SW480 (cell line): ENCODE data around the gene MACROD2.
A peak's percentile ranks its signal among the peaks of the same experiment; 100 is the strongest.

Experiments
- DNase-seq: peaks from one replicate; pipeline ENCODE4 v3.0.0-alpha.2; 2016; ENCODE audit warnings: low spot score

The MACROD2 gene

DNA sequence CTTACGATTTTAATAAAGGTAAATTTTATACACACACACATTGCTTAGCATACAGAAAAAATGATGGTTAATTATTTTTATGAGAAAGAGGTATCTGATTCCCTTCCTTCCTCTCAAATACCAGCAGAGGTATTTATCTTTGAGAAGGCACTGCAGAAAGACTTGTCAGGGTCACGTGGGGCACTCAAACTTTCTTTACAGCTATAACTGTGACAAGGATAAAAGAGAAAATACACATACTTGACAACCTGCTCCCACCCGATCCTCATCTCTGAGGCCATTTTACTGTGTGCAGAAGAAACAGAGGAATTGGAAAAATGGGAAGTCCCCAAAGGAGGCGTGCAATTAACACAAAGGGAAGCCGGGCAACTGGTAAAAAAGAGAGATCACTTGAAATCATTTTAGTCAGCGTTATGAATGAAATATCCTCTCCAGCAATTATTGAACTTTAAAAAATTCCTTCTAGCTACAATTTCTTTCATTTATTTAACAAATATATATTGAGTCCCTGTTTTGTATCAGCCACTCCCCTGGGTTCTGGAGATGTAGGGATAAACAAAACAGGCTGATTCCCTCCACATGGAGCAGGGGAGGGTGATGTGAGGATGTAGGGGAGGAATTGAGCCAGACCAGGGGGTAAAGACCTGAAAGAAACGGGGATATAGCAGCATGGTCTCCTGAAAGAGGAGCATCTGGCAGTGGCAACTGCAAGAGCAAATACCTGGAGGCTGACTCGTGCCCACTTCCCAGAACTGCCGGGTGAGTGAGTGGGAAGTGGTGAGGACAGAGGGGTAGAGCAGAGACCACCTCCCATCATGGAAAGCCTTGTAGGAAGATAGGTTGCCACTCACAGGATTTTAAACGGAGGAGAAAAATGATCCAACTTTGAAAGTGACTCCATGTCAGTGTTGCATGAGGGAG, 2067.6 kb downstream of the MACROD2 start:
- no peak for DNase-seq

DNA sequence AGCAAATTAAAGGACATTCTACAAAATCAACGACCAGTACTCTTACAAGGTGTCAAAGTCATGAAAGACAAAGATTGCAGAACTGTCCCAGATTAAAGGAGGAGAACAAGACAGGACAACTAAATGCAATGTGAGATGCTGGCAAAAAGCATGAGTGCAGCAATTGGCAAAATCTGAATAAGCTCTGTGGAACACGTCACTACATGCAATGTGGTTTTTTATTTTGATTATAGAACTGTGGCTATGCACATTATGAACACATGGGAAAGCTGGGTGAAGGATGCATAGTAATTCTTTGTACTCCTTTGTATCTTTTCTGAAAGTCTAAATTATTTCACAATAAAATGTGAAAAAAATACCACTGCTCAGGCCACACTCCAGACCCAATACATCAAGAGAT, 2068.6 kb downstream of the MACROD2 start:
- no peak for DNase-seq

DNA sequence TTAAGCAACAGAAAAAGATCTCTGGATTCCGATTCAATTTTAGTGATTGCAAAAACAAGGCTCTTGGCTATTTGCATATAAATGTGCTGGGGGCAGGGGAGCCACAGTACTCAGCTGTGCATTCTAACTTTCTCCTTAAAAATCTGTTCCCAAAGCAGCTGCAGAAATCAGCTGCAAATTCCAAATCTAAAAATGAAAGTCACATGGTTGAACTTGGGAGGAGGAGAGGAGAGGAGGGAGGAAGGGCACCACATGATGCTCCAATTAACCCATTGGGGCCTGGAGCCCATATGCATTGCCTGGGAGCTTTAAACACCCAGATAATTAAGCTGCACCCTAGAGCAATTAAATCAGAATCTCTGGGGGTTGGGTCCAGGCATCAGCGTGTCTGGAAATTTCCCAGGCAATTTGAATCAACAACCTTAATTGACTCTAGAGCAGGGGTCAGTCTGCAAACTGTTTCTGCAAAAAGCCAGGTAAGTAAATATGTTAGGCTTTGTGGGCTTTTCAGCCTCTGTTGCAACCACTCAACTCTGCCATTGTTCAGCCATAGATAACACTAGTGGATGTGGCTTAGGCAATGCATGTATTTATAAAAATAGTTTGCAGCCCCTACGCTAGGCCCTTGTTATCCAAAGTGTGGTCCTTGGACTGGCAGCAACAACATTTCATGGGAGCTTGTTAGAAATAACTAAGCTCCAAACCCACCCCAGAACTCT, 2069.8 kb downstream of the MACROD2 start:
- DNase-seq = no peak

DNA sequence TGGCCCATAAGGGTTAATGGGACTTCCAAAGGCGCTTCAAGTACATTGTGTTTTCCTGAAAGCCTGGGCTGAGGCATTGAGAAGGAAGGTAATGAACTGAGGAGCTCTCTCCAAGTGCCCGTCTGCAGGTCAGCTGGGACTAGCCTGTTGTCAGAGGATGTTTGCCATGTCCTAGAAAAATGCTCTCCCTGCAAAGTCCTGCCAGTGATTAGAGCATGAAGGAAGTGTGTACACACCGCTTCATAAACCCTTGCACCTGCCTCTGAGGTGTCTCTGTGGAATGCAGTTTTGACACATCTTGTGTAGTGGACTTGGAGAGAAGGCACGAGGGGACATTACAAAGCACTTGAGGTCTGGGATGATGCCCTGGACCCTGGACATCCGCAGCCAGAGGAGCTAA, 2071.3 kb downstream of the MACROD2 start:
- DNase-seq = no peak

DNA sequence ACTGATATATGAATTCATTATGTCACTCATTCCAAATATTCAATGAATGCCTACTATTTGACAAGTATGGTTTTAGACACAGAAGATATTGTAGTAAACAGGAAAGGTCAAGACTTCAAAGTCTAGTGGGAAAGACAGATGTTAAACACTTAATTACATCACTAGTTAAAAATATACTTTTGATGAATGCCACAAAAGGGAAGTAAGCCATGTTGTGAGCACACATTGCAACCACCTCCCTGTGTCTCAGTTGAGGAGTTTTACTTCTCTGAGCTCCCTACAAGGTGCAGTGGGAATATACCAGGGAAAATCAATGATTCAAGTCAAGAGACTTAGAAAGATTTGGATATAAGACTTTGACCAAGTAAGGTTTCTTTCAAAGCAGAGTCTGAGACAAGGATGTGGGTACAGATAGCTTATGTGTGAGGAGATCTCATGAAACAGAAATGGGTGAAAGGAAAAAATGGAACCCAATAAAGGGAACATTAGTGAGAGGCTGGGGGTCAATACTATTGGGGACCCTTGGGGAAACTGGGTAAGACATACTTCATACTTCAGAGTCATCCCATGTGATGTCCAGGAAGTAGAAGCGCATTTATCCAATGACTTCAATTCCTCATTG, 2074.2 kb downstream of the MACROD2 start:
- DNase-seq = no peak

DNA sequence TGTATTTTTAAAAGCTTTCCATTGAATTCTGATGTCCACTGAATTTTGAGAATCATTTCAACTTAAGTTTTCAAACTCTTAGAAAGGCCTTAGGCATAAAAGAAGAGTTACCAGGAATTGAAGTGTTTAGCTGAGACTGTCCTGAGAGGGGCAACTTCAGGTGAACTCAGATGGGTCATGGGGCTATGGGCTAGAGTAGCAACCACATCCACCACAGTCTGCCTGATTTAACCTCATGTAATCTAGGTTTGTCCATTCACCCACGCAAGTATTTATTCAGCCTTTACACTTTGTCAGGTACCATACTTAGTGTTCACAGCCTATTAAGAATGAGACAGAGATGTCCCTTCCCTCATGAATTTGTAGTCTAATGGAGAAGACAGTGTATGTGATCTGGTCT, 2076.9 kb downstream of the MACROD2 start:
- DNase-seq = no peak

DNA sequence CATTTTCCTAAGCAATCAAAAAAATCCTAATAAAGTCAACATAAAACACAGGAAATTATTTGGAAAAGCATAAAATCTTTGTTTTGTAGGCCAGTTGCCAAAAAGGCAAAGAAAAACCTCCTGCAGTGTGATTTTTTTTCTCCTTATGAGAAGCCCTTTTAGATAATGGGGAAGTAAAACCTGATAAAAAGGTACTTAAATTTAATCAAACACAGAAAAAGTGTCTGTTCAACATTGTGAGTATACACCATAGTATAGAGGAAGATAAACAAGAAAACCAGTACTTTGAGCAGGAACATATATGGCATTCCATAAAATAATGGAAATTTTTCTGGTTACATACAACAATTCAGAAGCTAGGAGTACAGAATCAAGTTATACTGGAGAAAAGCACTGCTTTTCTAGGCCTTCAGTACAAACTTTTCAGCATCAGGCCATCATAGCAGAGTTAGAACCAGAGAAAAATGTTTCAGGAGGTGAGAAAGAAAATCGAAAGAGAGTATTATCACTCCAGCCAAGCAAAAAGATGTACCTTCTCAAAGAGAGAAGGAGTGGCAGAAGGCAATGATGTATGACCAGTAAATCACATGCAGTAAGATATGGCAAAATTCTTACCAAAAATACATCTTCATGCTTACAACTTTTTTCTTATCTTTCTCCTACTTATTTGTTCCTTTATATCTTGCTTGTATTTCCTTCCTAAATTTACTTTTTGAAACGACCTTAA, 2083.0 kb downstream of the MACROD2 start:
- no peak for DNase-seq

DNA sequence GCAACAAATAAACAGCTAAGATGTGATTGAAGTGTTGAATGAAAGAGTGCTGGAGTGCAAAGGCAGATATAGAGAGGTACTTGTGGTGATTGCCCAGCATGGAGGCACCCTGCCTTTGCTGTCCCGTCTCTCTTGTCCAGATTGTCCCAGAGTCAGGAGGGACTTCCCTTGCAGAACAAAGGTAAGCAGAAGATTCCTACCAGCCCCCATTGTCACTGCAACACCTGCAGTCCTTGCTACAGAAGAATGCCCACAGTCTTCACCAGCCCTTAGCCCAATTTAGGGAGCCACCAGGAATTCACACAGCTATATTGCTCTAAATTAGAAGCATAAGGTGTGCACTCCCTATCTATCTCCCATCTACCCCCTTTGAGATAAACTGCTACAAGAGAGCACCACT, 2086.1 kb downstream of the MACROD2 start:
- DNase-seq = no peak

DNA sequence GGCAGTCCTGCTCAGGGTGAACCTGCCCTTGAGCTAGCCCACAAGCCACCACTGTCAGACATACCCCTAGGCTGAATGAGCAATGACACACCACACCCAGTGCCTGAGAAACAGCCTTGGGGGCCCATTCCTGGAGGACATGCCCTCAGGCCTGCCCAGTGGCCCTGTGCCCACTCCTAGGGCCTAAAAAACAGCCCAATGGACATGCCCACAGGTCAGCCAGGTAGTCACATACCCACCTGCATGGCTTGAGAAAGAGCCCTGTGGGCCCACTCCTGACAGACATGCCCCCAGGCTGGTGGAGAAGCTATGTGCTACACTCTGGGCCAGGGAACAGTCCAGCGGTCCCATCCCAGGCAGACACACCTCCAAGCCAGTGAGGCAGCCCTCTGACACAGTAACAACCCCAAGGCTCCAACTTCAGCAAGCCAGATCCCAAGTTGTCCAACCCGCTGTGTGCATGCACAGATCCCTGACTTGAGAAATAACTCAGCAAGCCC, 2086.8 kb downstream of the MACROD2 start:
- no peak for DNase-seq

DNA sequence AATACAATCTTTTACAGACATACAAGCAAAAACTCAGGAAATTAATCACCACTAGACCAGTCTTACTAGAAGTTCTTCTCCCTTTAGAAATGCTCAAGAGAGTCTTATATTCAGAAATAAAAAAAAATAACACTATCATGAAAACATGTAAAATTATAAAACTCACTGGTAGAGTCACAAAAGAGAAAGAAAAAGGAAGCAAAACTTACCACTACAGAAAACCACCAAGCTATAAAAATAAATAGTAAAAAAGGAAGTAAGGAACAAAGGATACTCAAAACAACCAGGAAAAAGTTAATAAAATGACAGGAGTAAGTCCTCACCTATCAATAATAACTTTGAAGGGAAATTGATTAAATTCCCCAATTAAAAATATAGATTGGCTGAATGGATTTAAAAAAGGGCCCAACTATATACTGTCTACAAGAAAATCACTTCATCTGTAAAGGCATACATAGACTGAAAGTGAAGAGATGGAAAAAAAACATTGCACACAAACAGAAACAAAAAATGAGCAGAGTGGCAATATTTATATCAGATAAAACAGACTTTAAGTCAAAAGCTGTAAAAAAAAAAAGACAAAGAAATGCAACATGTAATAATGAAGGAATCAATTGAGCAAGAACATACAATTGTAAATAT, 2088.4 kb downstream of the MACROD2 start:
- DNase-seq = no peak

DNA sequence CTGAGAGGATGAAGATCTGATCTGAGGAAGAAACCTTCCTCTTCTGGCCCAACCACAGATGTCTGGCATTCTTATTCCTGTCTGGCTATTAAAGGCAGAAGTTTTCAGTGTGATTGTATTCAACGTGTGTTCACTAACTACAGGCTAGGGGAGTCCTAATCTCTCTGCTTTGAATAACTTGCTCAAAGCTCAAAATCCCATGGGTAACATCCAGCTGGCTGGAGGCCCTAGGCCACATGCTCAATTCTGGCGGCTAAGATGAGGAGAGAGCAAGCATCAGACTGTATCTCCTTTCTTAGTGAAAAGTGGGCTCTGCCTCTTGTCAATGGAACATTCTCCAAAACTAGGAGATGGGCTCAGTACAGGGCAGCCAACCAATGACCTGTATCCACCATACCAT, 2099.9 kb downstream of the MACROD2 start:
- DNase-seq = no peak

DNA sequence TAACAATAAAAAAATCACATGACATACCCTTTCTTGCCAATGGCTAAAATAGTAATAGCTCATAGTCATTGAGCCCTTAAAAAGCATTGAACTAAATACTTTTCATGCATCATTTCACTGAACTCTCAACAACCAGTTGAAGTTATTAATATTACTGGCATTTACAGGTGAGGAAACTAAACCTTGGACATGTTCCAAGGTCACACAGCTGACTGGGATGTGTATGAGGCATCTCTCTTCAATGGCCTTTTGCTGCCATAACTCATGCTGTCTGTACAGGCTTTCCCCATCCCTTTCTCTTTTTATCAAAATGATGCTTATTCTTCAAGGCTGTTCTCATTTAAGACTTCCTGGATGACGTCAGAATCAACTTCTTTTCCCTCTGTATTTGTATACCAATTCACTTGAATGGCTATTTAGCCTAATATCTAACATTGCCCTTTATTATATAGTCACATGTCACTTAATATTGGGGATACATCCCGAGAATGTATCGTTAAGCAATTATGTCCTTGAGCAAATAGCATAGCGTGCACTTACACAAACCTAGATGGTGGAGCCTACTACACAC, 2101.5 kb downstream of the MACROD2 start:
- no peak for DNase-seq

DNA sequence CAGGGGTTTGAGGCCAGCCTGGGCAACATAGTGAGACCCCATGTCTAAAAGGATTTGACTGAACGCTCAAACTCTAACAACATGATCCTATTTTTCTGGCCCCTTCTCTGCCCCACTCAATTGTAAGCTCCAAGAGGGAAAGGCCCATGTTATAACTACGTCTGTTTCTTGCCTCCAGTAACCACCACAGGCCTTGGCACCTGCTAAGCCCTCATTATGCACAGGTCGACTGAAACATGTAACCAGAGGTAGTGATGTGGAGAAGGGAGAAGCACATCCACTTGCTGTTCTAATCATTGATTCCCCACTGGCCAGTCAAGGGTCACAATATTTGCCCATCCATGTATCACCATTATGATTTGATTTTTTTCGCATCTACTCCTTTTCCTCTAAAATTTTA, 2102.5 kb downstream of the MACROD2 start:
- no peak for DNase-seq

DNA sequence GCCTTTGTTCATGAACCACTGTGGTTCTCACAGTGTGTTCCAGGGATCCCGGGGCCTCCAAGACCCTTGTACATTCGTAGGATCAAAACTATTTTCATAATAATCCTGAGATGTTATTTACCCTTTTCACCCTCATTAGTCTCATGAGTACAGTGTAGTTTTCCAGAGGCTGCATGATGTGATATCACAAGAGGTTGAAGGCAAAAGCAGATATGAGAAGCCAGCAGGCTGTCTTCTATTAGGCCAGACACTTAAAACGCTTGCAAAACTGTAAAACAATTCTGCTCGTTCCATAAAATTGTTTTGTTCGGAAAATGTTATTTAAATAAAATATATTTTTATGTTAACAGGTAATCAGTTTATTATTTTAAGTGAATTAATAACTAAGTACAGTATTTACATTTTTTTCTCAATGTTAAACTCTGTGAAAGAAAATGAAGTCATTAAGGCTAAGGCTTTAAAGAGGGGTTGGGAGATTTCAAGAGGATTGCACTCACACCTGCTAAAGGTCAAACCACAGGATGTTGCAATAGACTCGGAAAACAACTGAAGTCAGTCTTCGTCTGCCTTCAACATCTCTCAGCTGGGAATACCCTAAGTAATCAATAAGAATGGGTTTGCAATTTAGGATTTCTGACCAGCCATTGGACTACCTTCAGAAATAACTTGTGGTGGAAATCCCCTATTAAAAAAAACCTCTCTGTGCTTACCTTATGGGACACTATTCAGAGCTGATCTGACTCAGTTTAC, 2103.7 kb downstream of the MACROD2 start:
- peak; percentile 18 for DNase-seq

DNA sequence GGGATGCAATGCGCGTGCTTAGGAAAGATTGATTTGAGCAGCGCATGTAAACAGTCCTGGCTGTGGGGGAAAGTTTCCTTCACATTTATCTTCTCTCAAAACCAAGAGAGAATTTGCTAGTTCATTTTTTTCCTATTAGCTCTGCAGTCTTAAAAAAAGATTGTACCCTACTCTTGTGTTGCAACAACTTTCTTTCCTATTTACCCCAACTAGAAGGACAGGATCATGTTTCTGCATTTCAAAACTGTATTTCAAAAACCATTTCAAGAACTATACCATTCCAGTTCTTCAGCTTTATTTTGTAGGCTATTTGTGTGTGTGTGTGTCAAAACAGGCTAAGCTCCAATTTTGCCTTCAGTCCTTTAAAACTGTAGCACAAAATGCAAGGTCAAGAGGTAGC, 2104.8 kb downstream of the MACROD2 start:
- DNase-seq = no peak

DNA sequence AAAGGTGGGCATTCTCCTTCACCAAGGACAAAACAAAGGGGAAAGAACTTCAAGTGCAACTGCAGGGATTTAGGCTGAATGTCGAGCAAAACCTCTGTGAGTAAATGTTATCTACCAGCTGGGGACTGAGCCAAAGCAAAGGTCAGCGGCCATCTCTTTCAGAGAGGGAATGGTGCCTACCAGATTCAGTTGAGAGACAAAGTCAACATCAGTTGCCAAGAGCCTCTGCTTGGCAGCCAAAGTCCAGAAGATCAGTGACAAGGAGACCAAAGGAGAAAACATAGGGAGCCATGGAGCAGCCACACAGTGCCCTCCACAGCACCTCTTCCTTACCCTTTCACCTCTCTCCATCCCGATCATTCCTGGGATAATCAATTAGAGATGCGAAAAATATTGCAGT, 2105.5 kb downstream of the MACROD2 start:
- no peak for DNase-seq
